ENCODE data around the gene C19orf12.

Gene C19orf12

DNA sequence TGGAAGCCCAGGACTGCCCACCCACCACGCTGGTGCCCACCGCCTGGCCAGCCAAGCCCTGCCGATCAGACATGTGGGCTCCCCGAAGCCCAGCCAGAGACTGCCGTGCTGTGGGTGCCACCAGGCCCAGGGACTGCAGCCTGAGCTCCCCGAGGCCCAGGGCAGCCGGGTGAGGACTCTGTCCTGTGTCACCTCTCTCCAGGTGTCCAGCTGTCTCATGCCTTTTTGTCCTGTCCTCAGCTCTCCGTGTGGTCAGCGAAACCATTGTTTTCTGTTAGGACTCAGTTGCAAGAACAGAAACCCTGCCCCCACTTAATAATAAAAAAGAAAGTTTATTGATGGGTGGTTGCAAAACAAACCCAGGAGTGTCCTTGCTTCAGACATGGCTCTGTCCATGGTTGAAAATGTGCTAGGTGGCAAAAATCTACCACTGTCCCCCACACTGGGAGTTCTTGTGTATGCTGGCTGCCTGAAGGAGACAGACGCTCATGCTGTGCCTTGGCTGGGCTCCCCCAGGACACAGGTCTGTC lies 39.9 kb downstream of the C19orf12 start:
- TF ChIP-seq, protein P1, sequence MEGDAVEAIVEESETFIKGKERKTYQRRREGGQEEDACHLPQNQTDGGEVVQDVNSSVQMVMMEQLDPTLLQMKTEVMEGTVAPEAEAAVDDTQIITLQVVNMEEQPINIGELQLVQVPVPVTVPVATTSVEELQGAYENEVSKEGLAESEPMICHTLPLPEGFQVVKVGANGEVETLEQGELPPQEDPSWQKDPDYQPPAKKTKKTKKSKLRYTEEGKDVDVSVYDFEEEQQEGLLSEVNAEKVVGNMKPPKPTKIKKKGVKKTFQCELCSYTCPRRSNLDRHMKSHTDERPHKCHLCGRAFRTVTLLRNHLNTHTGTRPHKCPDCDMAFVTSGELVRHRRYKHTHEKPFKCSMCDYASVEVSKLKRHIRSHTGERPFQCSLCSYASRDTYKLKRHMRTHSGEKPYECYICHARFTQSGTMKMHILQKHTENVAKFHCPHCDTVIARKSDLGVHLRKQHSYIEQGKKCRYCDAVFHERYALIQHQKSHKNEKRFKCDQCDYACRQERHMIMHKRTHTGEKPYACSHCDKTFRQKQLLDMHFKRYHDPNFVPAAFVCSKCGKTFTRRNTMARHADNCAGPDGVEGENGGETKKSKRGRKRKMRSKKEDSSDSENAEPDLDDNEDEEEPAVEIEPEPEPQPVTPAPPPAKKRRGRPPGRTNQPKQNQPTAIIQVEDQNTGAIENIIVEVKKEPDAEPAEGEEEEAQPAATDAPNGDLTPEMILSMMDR (IDR thresholded peaks at IDR 0.05; ENCODE audit: control extremely low read depth, extremely low read depth, low read depth, missing control alignments) = no peak
- DNase-seq (ENCODE audit: extremely low spot score) = no peak
- POLR2A ChIA-PET = no interaction called here
- CTCF ChIA-PET = interaction anchor here (4.5 to 5.5 kb wide), 2 partner anchors 17 to 64 kb away, joined by 18 to 49 read pairs; no protein-coding TSS in a partner anchor

DNA sequence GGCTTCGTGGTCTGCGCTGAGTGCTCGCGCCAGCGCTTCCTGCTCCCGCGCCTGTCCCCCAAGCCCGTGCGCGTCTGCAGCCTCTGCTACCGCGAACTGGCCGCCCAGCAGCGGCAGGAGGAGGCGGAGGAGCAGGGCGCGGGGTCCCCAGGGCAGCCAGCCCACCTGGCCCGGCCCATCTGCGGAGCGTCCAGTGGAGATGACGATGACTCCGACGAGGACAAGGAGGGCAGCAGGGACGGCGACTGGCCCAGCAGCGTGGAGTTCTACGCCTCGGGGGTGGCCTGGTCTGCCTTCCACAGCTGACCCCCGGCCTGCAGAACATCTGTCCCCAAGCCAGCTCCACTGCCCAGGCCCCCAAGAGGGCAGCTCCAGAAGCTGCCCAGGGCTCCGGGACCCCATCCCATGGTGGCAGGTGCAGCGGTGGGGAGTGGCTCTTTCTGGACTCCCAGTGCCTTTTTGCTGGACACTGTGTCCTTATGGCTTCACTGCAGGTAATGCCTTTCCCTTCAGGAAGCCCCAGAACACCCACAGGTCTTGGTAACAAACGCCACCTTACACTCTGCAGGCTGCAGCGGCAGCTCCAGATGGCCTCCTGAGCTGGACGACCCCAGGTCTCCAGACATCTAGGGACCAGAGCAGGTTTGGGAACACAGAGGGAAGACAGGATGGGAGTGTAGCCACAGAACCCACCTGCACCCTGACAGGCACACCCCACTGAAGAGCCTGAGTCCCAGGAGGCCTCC lies 40.5 kb downstream of the C19orf12 start:
- ChIA-PET CTCF (interaction anchor here (5.5 kb wide), 1 partner anchor 18 kb away, joined by 49 read pairs; no protein-coding TSS in a partner anchor), POLR2A (no interaction called here)
- TF ChIP-seq, protein P1 (IDR thresholded peaks at IDR 0.05; ENCODE audit: control extremely low read depth, extremely low read depth, low read depth, missing control alignments) = no peak
- no peak for DNase-seq (ENCODE audit: extremely low spot score)

- ChIA-PET POLR2A (no interaction called here), CTCF (interaction anchor here (1.2 to 5.5 kb wide), 4 partner anchors 13 to 63 kb away, joined by 3 to 51 read pairs (median 39); partner anchors contain the start of gene C19orf12)
- TF ChIP-seq, protein P1 (IDR thresholded peaks at IDR 0.05; ENCODE audit: control extremely low read depth, extremely low read depth, low read depth, missing control alignments) = no peak
- no peak for DNase-seq (ENCODE audit: extremely low spot score)
Measured at GRCh38 chr19:29673451-29674371, 41.4 kb downstream of the C19orf12 start.

- peak; percentile 67 for DNase-seq (ENCODE audit: extremely low spot score)
- POLR2A ChIA-PET = no interaction called here
- TF ChIP-seq, protein P1 (IDR thresholded peaks at IDR 0.05; ENCODE audit: control extremely low read depth, extremely low read depth, low read depth, missing control alignments) = no peak
Measured at GRCh38 chr19:29672933-29673336, 42.1 kb downstream of the C19orf12 start.

GRCh38 chr19:29672319-29672932 lies 42.6 kb downstream of the C19orf12 start:
- POLR2A ChIA-PET = interaction anchor here (1.2 kb wide), 1 partner anchor 42 kb away, joined by 4 read pairs; the partner anchor contains the start of gene C19orf12
- TF ChIP-seq, protein P1 (IDR thresholded peaks at IDR 0.05; ENCODE audit: control extremely low read depth, extremely low read depth, low read depth, missing control alignments) = no peak
- DNase-seq (ENCODE audit: extremely low spot score) = no peak
- CTCF ChIA-PET = interaction anchor here (0.8 to 5.5 kb wide), 16 partner anchors 9 to 185 kb away, joined by 3 to 51 read pairs (median 6); partner anchors contain the start of genes C19orf12 and POP4

More at GRCh38 chr19:29672933-29673336, 42.1 kb downstream of the C19orf12 start:
- CTCF ChIA-PET = interaction anchor here (1.2 to 5.5 kb wide), 7 partner anchors 12 to 62 kb away, joined by 3 to 51 read pairs (median 8); partner anchors contain the start of gene C19orf12

Measured in GM10248 (cell line).